Sigmoid colon (tissue), 7 donors: ENCODE data around the gene PRKN. TPM values are rescaled to one million over a fixed set of nuclear protein-coding genes. Genes with fewer than 3 reads are reported as not detected.

ENCODE experiments used
- DNase-seq: peaks from one replicate; pipeline ENCODE4 v3.0.0-alpha.2; 2019
- H3K27ac ChIP-seq, 4 donors: fragments of 200-600 bp; sonication (generic); one replicate each; pipeline ENCODE4 v1.5.1; 2016 to 2019; ENCODE audit warnings: mild to moderate bottlenecking in 1 of 4
- H3K27me3 ChIP-seq, 3 donors: fragments of 200-600 bp; sonication (generic); one replicate each; pipeline ENCODE4 v1.5.1; 2019; ENCODE audit warnings: mild to moderate bottlenecking in 1 of 3
- H3K36me3 ChIP-seq, 4 donors: fragments of 200-600 bp; sonication (generic); one replicate each; pipeline ENCODE4 v1.5.1; 2016 to 2019
- H3K4me1 ChIP-seq, 4 donors: fragments of 200-600 bp; sonication (generic); one replicate each; pipeline ENCODE4 v1.5.1; 2017 to 2019
- H3K4me3 ChIP-seq, 4 donors: fragments of 200-600 bp; sonication (generic); one replicate each; pipeline ENCODE4 v1.5.1; 2017 to 2019; ENCODE audit warnings: mild to moderate bottlenecking in 2 of 4, moderate library complexity in 1 of 4
- H3K9me3 ChIP-seq, 4 donors: fragments of 200-600 bp in 3 of 4; sonication (generic) in 3 of 4; one replicate each; pipeline versions ENCODE4 v1.5.1 to v1.6.1; 2013 to 2019
- CTCF ChIP-seq, 4 experiments: fragments of 450-650 bp in 3 of 4; fragments of 200-600 bp in 1 of 4; IDR thresholded peaks; one replicate each; pipeline ENCODE4 v1.5.1; 2016 to 2019; ENCODE audit warnings: antibody characterized with exemption in 4 of 4, mild to moderate bottlenecking in 3 of 4, moderate library complexity in 2 of 4
- EP300 ChIP-seq, 4 donors: sonication (generic); formaldehyde crosslinking; IDR thresholded peaks; one replicate each; pipeline ENCODE4 v1.6.1; 2017; ENCODE audit warnings: antibody characterized with exemption in 4 of 4
- POLR2A ChIP-seq, 2 donors: fragments of 450-650 bp; IDR thresholded peaks; one replicate each; pipeline ENCODE4 v1.6.1; 2016; ENCODE audit warnings: antibody characterized with exemption in 2 of 2, mild to moderate bottlenecking in 2 of 2, moderate library complexity in 2 of 2
- POLR2AphosphoS5 ChIP-seq, 4 donors: sonication (generic); formaldehyde crosslinking; IDR thresholded peaks; one replicate each; pipeline ENCODE4 v1.6.1; 2017; ENCODE audit warnings: antibody characterized with exemption in 4 of 4
- WGBS, 2 donors: extraction: QIAGEN DNeasy Blood & Tissue Kit; methylation state at CpG; one replicate each; pipeline ENCODE4 v1.1.7; 2013; 5-methylcytosine and 5-hydroxymethylcytosine counted together
- intact Hi-C: fragments of 100-400 bp; cut with DNase I; formaldehyde crosslinking; loops from one replicate; pipeline ENCODE4 v1.15.1; 2023
- polyA plus RNA-seq, 3 donors: library from polyadenylated mRNA; stranded (reverse); fragments of 200-250 nt; gene quantifications; one replicate each; pipeline ENCODE4 v1.2.3, GENCODE V29; 2013
- total RNA-seq, 4 donors: library from RNA; depleted of rRNA; stranded (reverse); fragments of >200 nt; gene quantifications; one replicate each; pipeline ENCODE4 v1.1.0, GENCODE V29; 2016
- donor health status: healthy with polysubstance abuse.
- donor health status: Bipolar disorder and iron deficiency.
- donor health status: healthy.

Gene PRKN
- total and polyA plus RNA-seq, 7 donors = 0.38 to 173 (median 9.7) TPM

- Histone ChIP-seq H3K27me3 (no peaks in the 10 kb centered on the region), H3K36me3 (no peaks in the 10 kb centered on the region), H3K4me3 (no peak overlapping the region), H3K9me3 (no peaks in the 10 kb centered on the region), H3K4me1 (no peaks in the 10 kb centered on the region), H3K27ac (no peak overlapping the region)
- DNase-seq = no peak
- WGBS, 2 donors = 92 to 96% methylated on average over 6 of the region's 6 CpGs
- intact Hi-C loops = no loop called here
- TF ChIP-seq POLR2AphosphoS5 (IDR thresholded peaks at IDR 0.05) = no peak
- no peak for TF ChIP-seq EP300 (IDR thresholded peaks at IDR 0.05)
- TF ChIP-seq CTCF (IDR thresholded peaks at IDR 0.05) = no peak
- no peak for TF ChIP-seq POLR2A (IDR thresholded peaks at IDR 0.05)
Observed at GRCh38 chr6:162715601-162716000, 12.0 kb downstream of the PRKN start.

GRCh38 chr6:162713974-162714780 is 13.4 kb downstream of the PRKN start:
- Histone ChIP-seq H3K27ac (no peak overlapping the region), H3K4me3 (no peak overlapping the region), H3K36me3 (no peaks in the 10 kb centered on the region), H3K9me3 (no peaks in the 10 kb centered on the region), H3K27me3 (no peaks in the 10 kb centered on the region), H3K4me1 (no peaks in the 10 kb centered on the region)
- intact Hi-C loops = no loop called here
- 81 to 89% methylated on average over 13 of the region's 13 CpGs for WGBS, 2 donors
- no peak for DNase-seq
- TF ChIP-seq POLR2A (IDR thresholded peaks at IDR 0.05) (no peak), EP300 (IDR thresholded peaks at IDR 0.05) (no peak), CTCF (IDR thresholded peaks at IDR 0.05) (no peak), POLR2AphosphoS5 (IDR thresholded peaks at IDR 0.05) (no peak)

GRCh38 chr6:162712694-162713093 is 14.9 kb downstream of the PRKN start:
- 89 to 94% methylated on average over 2 of the region's 2 CpGs for WGBS, 2 donors
- Histone ChIP-seq H3K9me3 (no peaks in the 10 kb centered on the region), H3K4me1 (no peaks in the 10 kb centered on the region), H3K36me3 (no peaks in the 10 kb centered on the region), H3K4me3 (no peak overlapping the region), H3K27ac (no peak overlapping the region), H3K27me3 (no peaks in the 10 kb centered on the region)
- intact Hi-C loops = no loop called here
- DNase-seq = no peak
- no peak for TF ChIP-seq POLR2AphosphoS5 (IDR thresholded peaks at IDR 0.05)
- no peak for TF ChIP-seq EP300 (IDR thresholded peaks at IDR 0.05)
- no peak for TF ChIP-seq POLR2A (IDR thresholded peaks at IDR 0.05)
- no peak for TF ChIP-seq CTCF (IDR thresholded peaks at IDR 0.05)

- H3K4me3 ChIP-seq = no peak overlapping the region
- no peak for TF ChIP-seq POLR2AphosphoS5 (IDR thresholded peaks at IDR 0.05)
- TF ChIP-seq CTCF (IDR thresholded peaks at IDR 0.05) = no peak
- no peak for TF ChIP-seq POLR2A (IDR thresholded peaks at IDR 0.05)
- no peak for TF ChIP-seq EP300 (IDR thresholded peaks at IDR 0.05)
- no peaks in the 10 kb centered on the region for H3K4me1 ChIP-seq
- no peak for DNase-seq
- H3K27me3 ChIP-seq = no peaks in the 10 kb centered on the region
- H3K9me3 ChIP-seq = no peaks in the 10 kb centered on the region
- no peaks in the 10 kb centered on the region for H3K36me3 ChIP-seq
- 89 to 93% methylated on average over 4 of the region's 4 CpGs for WGBS, 2 donors
- intact Hi-C loops = no loop called here
- no peak overlapping the region for H3K27ac ChIP-seq
Observed at GRCh38 chr6:162711376-162711775, 16.2 kb downstream of the PRKN start.
